BLaER1 treated with 17β-estradiol and CSF1 and Interleukin-3, amounts not matched to agents 10 nM and 100 nM (cell line): ENCODE results near the gene ALOX15B.

Experiments used
- H3K27ac ChIP-seq, 11 experiments: shearing (Covaris generic); formaldehyde crosslinking; 2 replicates each; pipeline ENCODE4 v1.8.1; 2022
- H3K27me3 ChIP-seq, 11 experiments: shearing (Covaris generic); formaldehyde crosslinking; 2 replicates each; pipeline ENCODE4 v1.8.1; 2022
- H3K36me3 ChIP-seq, 11 experiments: shearing (Covaris generic); formaldehyde crosslinking; 2 replicates each; pipeline ENCODE4 v1.8.1; 2022
- H3K4me1 ChIP-seq, 10 experiments: shearing (Covaris generic); formaldehyde crosslinking; 2 replicates each; pipeline ENCODE4 v1.8.1; 2022
- H3K4me2 ChIP-seq, 11 experiments: shearing (Covaris generic); formaldehyde crosslinking; 2 replicates each; pipeline ENCODE4 v1.8.1; 2022
- H3K4me3 ChIP-seq, 10 experiments: shearing (Covaris generic); formaldehyde crosslinking; 2 replicates each; pipeline ENCODE4 v1.8.1; 2022
- H3K9ac ChIP-seq, 11 experiments: shearing (Covaris generic); formaldehyde crosslinking; 2 replicates each; pipeline ENCODE4 v1.8.1; 2022
- H3K9me3 ChIP-seq, 11 experiments: shearing (Covaris generic); formaldehyde crosslinking; replicated peaks in 1 of 11; 2 replicates each; pipeline ENCODE4 v1.8.1; 2022
- H4K20me1 ChIP-seq, 11 experiments: shearing (Covaris generic); formaldehyde crosslinking; 2 replicates each; pipeline ENCODE4 v1.8.1; 2022
- Cebpa-rat ChIP-seq, 11 experiments: shearing (Covaris generic); IDR thresholded peaks; 2 replicates each; pipeline ENCODE4 v1.8.1; 2022

The ALOX15B gene

GRCh38 chr17:8048736-8049135 lies 9.9 kb downstream of the ALOX15B start:
- Histone ChIP-seq H3K4me3 (no peak overlapping the region), H3K9ac (peak overlapping the region in 3 of 11 experiments; percentile 21 to 45 (median 26); a peak in 2 of 22 replicates), H4K20me1 (no peaks in the 10 kb centered on the region), H3K27me3 (peaks cover 0 to 11% (median 6%) of the 10 kb centered on the region in 11 experiments; a peak in 9 of 22 replicates), H3K36me3 (no peaks in the 10 kb centered on the region), H3K4me1 (peaks cover 0 to 21% (median 7%) of the 10 kb centered on the region in 10 experiments; a peak in 13 of 20 replicates), H3K9me3 (no peaks in the 10 kb centered on the region), H3K4me2 (peak overlapping the region in 1 of 11 experiments; percentile 31; a peak in 1 of 22 replicates), H3K27ac (0 out of 22 replicates have a peak overlapping the region, but pooled peaks of 1 of the 11 experiments have one; percentile 22)
- TF ChIP-seq Cebpa-rat (IDR thresholded peaks at IDR 0.05): no peak

DNA sequence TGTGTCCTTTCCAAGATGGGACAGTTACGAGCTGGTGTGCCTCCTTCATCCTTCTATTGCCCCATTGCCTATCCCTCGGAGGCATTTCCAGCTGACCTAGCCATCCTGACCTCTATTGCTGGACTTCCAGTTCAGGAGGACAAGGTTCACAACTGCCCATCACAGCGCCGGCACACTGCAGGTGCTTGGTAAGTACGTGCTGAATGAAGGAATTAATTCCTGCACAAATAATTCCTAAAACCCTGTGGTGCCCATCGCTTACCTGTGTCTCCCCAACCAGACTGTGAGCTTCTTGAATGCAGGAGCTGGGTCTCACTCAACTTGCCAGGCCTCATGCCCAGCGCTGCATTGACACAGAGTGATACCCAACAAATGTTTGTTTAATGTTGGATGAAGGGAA lies 13.0 kb downstream of the ALOX15B start:
- peaks cover 20 to 42% (median 28%) of the 10 kb centered on the region in 10 experiments for H3K4me1 ChIP-seq
- no peaks in the 10 kb centered on the region for H3K36me3 ChIP-seq
- no peaks in the 10 kb centered on the region for H3K9me3 ChIP-seq
- H3K4me2 ChIP-seq: no peak overlapping the region
- no peak overlapping the region for H3K9ac ChIP-seq
- H3K4me3 ChIP-seq: no peak overlapping the region
- peaks cover 0 to 4% (median 0%) of the 10 kb centered on the region in 11 experiments; a peak in 4 of 22 replicates for H3K27me3 ChIP-seq
- H4K20me1 ChIP-seq: no peaks in the 10 kb centered on the region
- TF ChIP-seq Cebpa-rat (IDR thresholded peaks at IDR 0.05): no peak
- peak overlapping the region in 1 of 11 experiments; percentile 47; a peak in 1 of 22 replicates for H3K27ac ChIP-seq

- H3K4me3 ChIP-seq: no peak overlapping the region
- H3K9ac ChIP-seq: no peak overlapping the region
- H3K27ac ChIP-seq: peak overlapping the region in 3 of 11 experiments; percentile 6 to 47 (median 24); a peak in 2 of 22 replicates
- H4K20me1 ChIP-seq: no peaks in the 10 kb centered on the region
- H3K36me3 ChIP-seq: no peaks in the 10 kb centered on the region
- no peaks in the 10 kb centered on the region for H3K9me3 ChIP-seq
- H3K4me1 ChIP-seq: peaks cover 27 to 49% (median 35%) of the 10 kb centered on the region in 10 experiments
- H3K27me3 ChIP-seq: no peaks in the 10 kb centered on the region
- TF ChIP-seq Cebpa-rat (IDR thresholded peaks at IDR 0.05): no peak
- H3K4me2 ChIP-seq: no peak overlapping the region
Observed at GRCh38 chr17:8052256-8053252, 13.7 kb downstream of the ALOX15B start.

- Histone ChIP-seq H3K36me3 (no peaks in the 10 kb centered on the region), H3K4me1 (peaks cover 38 to 51% (median 45%) of the 10 kb centered on the region in 10 experiments), H3K27me3 (no peaks in the 10 kb centered on the region), H3K4me2 (peak overlapping the region in 4 of 11 experiments; percentile 88 to 99 (median 92); a peak in 8 of 22 replicates), H3K9me3 (no peaks in the 10 kb centered on the region), H4K20me1 (no peaks in the 10 kb centered on the region), H3K27ac (peak overlapping the region in 6 of 11 experiments; percentile 2 to 99 (median 95); a peak in 8 of 22 replicates), H3K9ac (no peak overlapping the region), H3K4me3 (no peak overlapping the region)
- no peak for TF ChIP-seq Cebpa-rat (IDR thresholded peaks at IDR 0.05)
Observed at GRCh38 chr17:8053600-8053999, 14.7 kb downstream of the ALOX15B start.

- H3K9me3 ChIP-seq: no peaks in the 10 kb centered on the region
- H3K36me3 ChIP-seq: no peaks in the 10 kb centered on the region
- TF ChIP-seq Cebpa-rat (IDR thresholded peaks at IDR 0.05): no peak
- peaks cover 53 to 67% (median 61%) of the 10 kb centered on the region in 10 experiments for H3K4me1 ChIP-seq
- peak overlapping the region; percentile 83 to 99 (median 95) for H3K27ac ChIP-seq
- peak overlapping the region; percentile 87 to 99 (median 93) for H3K4me2 ChIP-seq
- H4K20me1 ChIP-seq: no peaks in the 10 kb centered on the region
- H3K4me3 ChIP-seq: peak overlapping the region in 7 of 10 experiments; percentile 29 to 55 (median 44); a peak in 11 of 20 replicates
- H3K9ac ChIP-seq: peak overlapping the region; percentile 69 to 86 (median 81); a peak in 21 of 22 replicates
- peaks cover 4 to 19% (median 6%) of the 10 kb centered on the region in 11 experiments for H3K27me3 ChIP-seq
Observed at GRCh38 chr17:8055851-8056231, 17.0 kb downstream of the ALOX15B start.

- H3K4me2 ChIP-seq: peak overlapping the region; percentile 87 to 99 (median 93)
- H3K27ac ChIP-seq: peak overlapping the region; percentile 83 to 99 (median 95)
- no peaks in the 10 kb centered on the region for H3K9me3 ChIP-seq
- H3K27me3 ChIP-seq: peaks cover 10 to 25% (median 12%) of the 10 kb centered on the region in 11 experiments
- peak; percentile 96 to 100 (median 100) for TF ChIP-seq Cebpa-rat (IDR thresholded peaks at IDR 0.05)
- H3K4me1 ChIP-seq: peaks cover 53 to 67% (median 61%) of the 10 kb centered on the region in 10 experiments
- H3K9ac ChIP-seq: peak overlapping the region; percentile 69 to 86 (median 81); a peak in 21 of 22 replicates
- H4K20me1 ChIP-seq: no peaks in the 10 kb centered on the region
- H3K36me3 ChIP-seq: no peaks in the 10 kb centered on the region
- peak overlapping the region in 8 of 10 experiments; percentile 4 to 55 (median 44); a peak in 14 of 20 replicates for H3K4me3 ChIP-seq
Observed at GRCh38 chr17:8056232-8056975, 17.5 kb downstream of the ALOX15B start.

DNA sequence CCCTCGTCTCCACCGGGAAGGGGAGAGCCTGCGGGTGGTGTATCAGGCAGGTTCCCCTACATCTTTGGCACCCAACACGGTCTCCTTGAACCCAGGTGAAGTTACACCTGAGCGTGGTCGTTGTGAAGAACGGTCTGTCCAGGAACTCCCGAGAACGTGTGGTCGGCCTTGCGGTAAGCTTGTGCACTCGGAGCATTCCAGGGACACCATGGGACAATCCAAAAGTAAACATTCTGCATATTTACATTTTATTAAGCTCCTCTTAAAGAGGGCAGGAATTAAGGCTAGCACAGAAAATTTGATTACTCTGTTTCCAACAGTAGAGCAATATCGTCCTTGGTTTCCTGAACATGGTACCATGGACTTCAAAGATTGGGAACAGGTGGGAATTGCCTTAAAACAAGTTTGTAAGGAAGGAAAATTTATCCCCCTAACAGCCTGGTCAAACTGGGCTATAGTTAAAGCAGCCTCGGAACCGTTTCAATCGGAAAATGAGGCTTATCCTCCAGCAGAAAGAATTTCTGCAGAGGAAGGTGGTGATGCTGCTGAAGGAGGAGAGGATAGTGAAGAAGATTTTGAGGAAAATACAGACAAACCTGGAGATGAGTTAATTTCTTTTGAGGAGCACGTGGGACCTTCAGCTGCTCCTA lies 18.2 kb downstream of the ALOX15B start:
- H3K36me3 ChIP-seq: no peaks in the 10 kb centered on the region
- H3K9ac ChIP-seq: peak overlapping the region; percentile 64 to 86 (median 80); a peak in 21 of 22 replicates
- no peaks in the 10 kb centered on the region for H3K9me3 ChIP-seq
- peak overlapping the region; percentile 78 to 99 (median 95) for H3K27ac ChIP-seq
- H3K27me3 ChIP-seq: peaks cover 17 to 32% (median 19%) of the 10 kb centered on the region in 11 experiments
- peak overlapping the region; percentile 87 to 99 (median 93) for H3K4me2 ChIP-seq
- peaks cover 53 to 67% (median 61%) of the 10 kb centered on the region in 10 experiments for H3K4me1 ChIP-seq
- peak overlapping the region in 8 of 10 experiments; percentile 4 to 51 (median 42); a peak in 14 of 20 replicates for H3K4me3 ChIP-seq
- H4K20me1 ChIP-seq: no peaks in the 10 kb centered on the region
- TF ChIP-seq Cebpa-rat (IDR thresholded peaks at IDR 0.05): no peak

- Histone ChIP-seq H3K27ac (peak overlapping the region in 10 of 11 experiments; percentile 83 to 99 (median 95); a peak in 18 of 22 replicates), H3K27me3 (peaks cover 23 to 38% (median 25%) of the 10 kb centered on the region in 11 experiments), H4K20me1 (no peaks in the 10 kb centered on the region), H3K9ac (peak overlapping the region in 9 of 11 experiments; percentile 75 to 86 (median 82); a peak in 19 of 22 replicates), H3K4me2 (peak overlapping the region; percentile 87 to 99 (median 93)), H3K9me3 (no peaks in the 10 kb centered on the region), H3K4me3 (peak overlapping the region in 5 of 10 experiments; percentile 42 to 51 (median 44); a peak in 8 of 20 replicates), H3K36me3 (no peaks in the 10 kb centered on the region), H3K4me1 (peaks cover 53 to 67% (median 61%) of the 10 kb centered on the region in 10 experiments)
- peak in 1 of 11 experiments; percentile 42; a peak in 1 of 22 replicates for TF ChIP-seq Cebpa-rat (IDR thresholded peaks at IDR 0.05)
Observed at GRCh38 chr17:8057691-8058114, 18.8 kb downstream of the ALOX15B start.
